B cell (primary cell): Measurements from ENCODE around the gene SPATA21. TPM values are rescaled to one million over a fixed set of nuclear protein-coding genes. Genes with fewer than 3 reads are reported as not detected.

Experiments used
- ATAC-seq: fragments of 200-7000 bp; cut with Tn5 transposase; one replicate; pipeline ENCODE4 v1.10.0; 2021; ENCODE audit warnings: low read depth, mild to moderate bottlenecking, moderate number of reproducible peaks, moderate library complexity
- CTCF ChIA-PET: fragments of 350-600 bp; sonication (Branson Sonifier 250); formaldehyde crosslinking; loops from one replicate; lab custom pipeline; 2021; ENCODE audit warnings: antibody characterized with exemption, inconsistent platforms; lab: Charles Lee
- POLR2A ChIA-PET: fragments of 350-600 bp; sonication (Branson Sonifier 250); formaldehyde crosslinking; loops from one replicate; lab custom pipeline; 2021; ENCODE audit warnings: antibody characterized with exemption; lab: Charles Lee
- DNase-seq: peaks from one replicate; pipeline ENCODE4 v3.0.0; 2013
- H2AFZ ChIP-seq: 2 replicates; pipeline ENCODE4 v1.6.1; 2012; ENCODE audit warnings: mild to moderate bottlenecking, low read depth, low read length; ENCODE audit not compliant: insufficient read depth, poor library complexity, severe bottlenecking
- H3K27ac ChIP-seq, 2 donors: 1 replicate in 1 of 2; 2 replicates in 1 of 2; pipeline ENCODE4 v1.5.1; 2012 to 2013; ENCODE audit warnings: low read length in 2 of 2, mild to moderate bottlenecking in 2 of 2, moderate library complexity in 1 of 2
- H3K27me3 ChIP-seq, 4 experiments: fragments of 200-600 bp in 1 of 4; sonication (generic) in 1 of 4; replicated peaks in 1 of 4; 1 replicate in 2 of 4; 2 replicates in 2 of 4; pipeline versions ENCODE4 v1.6.1 to v1.7.0; 2013 to 2016; ENCODE audit warnings: low read length in 3 of 4, mild to moderate bottlenecking in 2 of 4, mixed read lengths in 1 of 4, moderate library complexity in 1 of 4; ENCODE audit not compliant: insufficient read depth in 4 of 4, control insufficient read depth in 3 of 4; ENCODE audit errors: control extremely low read depth in 1 of 4
- H3K36me3 ChIP-seq, 2 experiments: replicated peaks in 1 of 2; 1 replicate in 1 of 2; 2 replicates in 1 of 2; pipeline versions ENCODE4 v1.6.1 to v1.7.1; 2013; ENCODE audit warnings: low read length in 1 of 2; ENCODE audit not compliant: insufficient read depth in 2 of 2, control insufficient read depth in 1 of 2; ENCODE audit errors: control extremely low read depth in 1 of 2, extremely low read depth in 1 of 2
- H3K4me1 ChIP-seq, 2 donors: fragments of 200-600 bp in 1 of 2; sonication (generic) in 1 of 2; 1 replicate in 1 of 2; 2 replicates in 1 of 2; pipeline versions ENCODE4 v1.5.1 to v1.6.1; 2013 to 2017; ENCODE audit warnings: low read length in 2 of 2; ENCODE audit not compliant: control insufficient read depth in 2 of 2, insufficient read depth in 2 of 2
- H3K4me2 ChIP-seq: replicated peaks from 2 replicates; pipeline ENCODE3; 2012; ENCODE audit warnings: mild to moderate bottlenecking, low read depth, low read length; ENCODE audit not compliant: poor library complexity, severe bottlenecking
- H3K4me3 ChIP-seq, 5 experiments: fragments of 200-600 bp in 1 of 5; sonication (generic) in 1 of 5; 1 replicate in 3 of 5; 2 replicates in 2 of 5; pipeline versions ENCODE4 v1.5.1 to v1.7.0; 2011 to 2016; ENCODE audit warnings: low read length in 4 of 5, mild to moderate bottlenecking in 4 of 5, low read depth in 2 of 5, control low read depth in 1 of 5, moderate library complexity in 1 of 5; ENCODE audit not compliant: insufficient read depth in 1 of 5; ENCODE audit errors: control extremely low read depth in 1 of 5, extremely low read depth in 1 of 5
- H3K79me2 ChIP-seq: fragments of 200-600 bp; sonication (generic); one replicate; pipeline ENCODE4 v1.6.0; 2016; ENCODE audit warnings: low read length; ENCODE audit not compliant: control insufficient read depth, insufficient read depth
- H3K9ac ChIP-seq: fragments of 200-600 bp; sonication (generic); 2 replicates; pipeline ENCODE4 v1.6.1; 2017; ENCODE audit warnings: mild to moderate bottlenecking, low read length, moderate library complexity
- H3K9me3 ChIP-seq, 3 donors: one replicate each; pipeline versions ENCODE4 v1.6.1 to v1.7.1; 2013; ENCODE audit warnings: low read length in 2 of 3; ENCODE audit not compliant: control insufficient read depth in 2 of 3, insufficient read depth in 1 of 3; ENCODE audit errors: control extremely low read depth in 1 of 3
- H4K20me1 ChIP-seq: 2 replicates; pipeline ENCODE4 v1.6.0; 2012; ENCODE audit warnings: mild to moderate bottlenecking, low read length; ENCODE audit not compliant: insufficient read depth, control insufficient read depth, poor library complexity, severe bottlenecking
- H3K27ac Mint-ChIP-seq: one replicate; pipeline ENCODE4 v1.8.0; 2021; ENCODE audit warnings: mixed read lengths
- H3K27me3 Mint-ChIP-seq: one replicate; pipeline ENCODE4 v1.8.0; 2021; ENCODE audit warnings: mixed read lengths
- H3K4me1 Mint-ChIP-seq: one replicate; pipeline ENCODE4 v1.8.0; 2021; ENCODE audit warnings: mixed read lengths
- H3K4me3 Mint-ChIP-seq: one replicate; pipeline ENCODE4 v1.8.0; 2021; ENCODE audit warnings: mixed read lengths
- H3K9me3 Mint-ChIP-seq: one replicate; pipeline ENCODE4 v1.8.0; 2022; ENCODE audit warnings: mixed read lengths; ENCODE audit not compliant: insufficient read depth
- CTCF ChIP-seq: fragments of 200-600 bp; IDR thresholded peaks from one replicate; pipeline ENCODE4 v1.8.0; 2022; ENCODE audit warnings: antibody characterized with exemption, mild to moderate bottlenecking
- EZH2 ChIP-seq: IDR thresholded peaks from 2 replicates; pipeline ENCODE4 v1.6.1; 2012; ENCODE audit warnings: borderline replicate concordance, low read depth, mild to moderate bottlenecking, moderate library complexity, low read length; ENCODE audit not compliant: insufficient read depth, poor library complexity, severe bottlenecking
- WGBS: methylation state at CpG from one replicate; pipeline ENCODE4 v1.1.5; 2013; ENCODE audit warnings: missing lambda C conversion rate; ENCODE audit not compliant: insufficient coverage; 5-methylcytosine and 5-hydroxymethylcytosine counted together
- intact Hi-C: fragments of 100-400 bp; cut with micrococcal nuclease; formaldehyde crosslinking; loops from one replicate; pipeline ENCODE4 v1.10.0; 2022
- polyA plus RNA-seq: library from polyadenylated mRNA; depleted of rRNA; stranded (reverse); fragments of >200 nt; gene quantifications from 2 replicates; pipeline ENCODE4 v1.2.3, GENCODE V29; 2012
- total RNA-seq, 2 donors: library from RNA; stranded (reverse); fragments of 120-200 nt in 1 of 2; gene quantifications; 1 replicate in 1 of 2; 2 replicates in 1 of 2; pipeline versions ENCODE4 v1.2.3 to v1.2.4, GENCODE V29; 2013 to 2022

Gene SPATA21
- total and polyA plus RNA-seq, 2 donors (not counting 1 experiment from before 2014, with no cell fraction given): 0.01 TPM; not detected in 1

GRCh38 chr1:16468558-16468957, 31.3 kb upstream of the SPATA21 start:
- intact Hi-C loops: no loop called here
- Mint-ChIP-seq H3K27ac (no peak overlapping the region), H3K9me3 (no peaks in the 10 kb centered on the region), H3K4me1 (no peaks in the 10 kb centered on the region), H3K27me3 (no peaks in the 10 kb centered on the region), H3K4me3 (no peak overlapping the region)
- no peak overlapping the region for H3K4me3 ChIP-seq
- no peaks in the 10 kb centered on the region for H3K4me1 ChIP-seq
- H3K9me3 ChIP-seq: no peaks in the 10 kb centered on the region
- H2AFZ ChIP-seq: no peak overlapping the region
- ATAC-seq (no peak), DNase-seq (no peak)
- POLR2A ChIA-PET: no interaction called here
- CTCF ChIA-PET: interaction anchor here (1.5 kb wide), 1 partner anchor 26 kb away, joined by 3 read pairs; no protein-coding TSS in a partner anchor
- no peak overlapping the region for H3K4me2 ChIP-seq
- H3K9ac ChIP-seq: no peak overlapping the region
- no peaks in the 10 kb centered on the region for H4K20me1 ChIP-seq
- H3K27me3 ChIP-seq: no peaks in the 10 kb centered on the region
- H3K27ac ChIP-seq: no peak overlapping the region
- H3K36me3 ChIP-seq: peaks cover 4 to 13% of the 10 kb centered on the region in 2 experiments
- no peaks in the 10 kb centered on the region for H3K79me2 ChIP-seq
- WGBS: no CpG with 5 or more reads among the region's 3 CpGs
- TF ChIP-seq CTCF (no peak), EZH2 (no peak)

GRCh38 chr1:16464917-16465625, 27.8 kb upstream of the SPATA21 start:
- ChIA-PET CTCF (no interaction called here), POLR2A (no interaction called here)
- TF ChIP-seq EZH2 (no peak), CTCF (no peak)
- H3K27me3 ChIP-seq: no peaks in the 10 kb centered on the region
- H3K9me3 ChIP-seq: no peaks in the 10 kb centered on the region
- H3K36me3 ChIP-seq: peaks cover 15 to 16% of the 10 kb centered on the region in 2 experiments
- no peaks in the 10 kb centered on the region for H4K20me1 ChIP-seq
- intact Hi-C loops: no loop called here
- H3K4me3 ChIP-seq: no peak overlapping the region
- 96% methylated on average over 21 of the region's 21 CpGs for WGBS
- H2AFZ ChIP-seq: no peak overlapping the region
- H3K27me3 Mint-ChIP-seq: no peaks in the 10 kb centered on the region
- no peaks in the 10 kb centered on the region for H3K4me1 ChIP-seq
- no peaks in the 10 kb centered on the region for H3K4me1 Mint-ChIP-seq
- no peak for DNase-seq
- no peak for ATAC-seq
- H3K79me2 ChIP-seq: no peaks in the 10 kb centered on the region
- H3K27ac ChIP-seq: no peak overlapping the region
- H3K9me3 Mint-ChIP-seq: no peaks in the 10 kb centered on the region
- no peak overlapping the region for H3K4me3 Mint-ChIP-seq
- H3K9ac ChIP-seq: no peak overlapping the region
- no peak overlapping the region for H3K4me2 ChIP-seq
- H3K27ac Mint-ChIP-seq: no peak overlapping the region
